Adipocyte (in vitro differentiated cells): ENCODE measurements around the gene KIFC3.
"Not testable (repeated sequence)": the region's sequence is repeated elsewhere in the genome, so short reads cannot be mapped to it uniquely, and the experiment has no call there.

Experiments used
- DNase-seq: peaks from one replicate; pipeline ENCODE4 v3.0.0-alpha.2; 2015; ENCODE audit warnings: low read depth
- H3K27me3 ChIP-seq: replicated peaks from 2 replicates; pipeline ENCODE4 v1.7.0; 2013; ENCODE audit warnings: mild to moderate bottlenecking, low read length, moderate library complexity; ENCODE audit not compliant: control insufficient read depth, insufficient read depth
- H3K36me3 ChIP-seq: 2 replicates; pipeline ENCODE4 v1.7.0; 2013; ENCODE audit warnings: low read length, mild to moderate bottlenecking, moderate library complexity; ENCODE audit not compliant: control insufficient read depth, insufficient read depth, severe bottlenecking
- H3K4me1 ChIP-seq: 2 replicates; pipeline ENCODE4 v1.7.0; 2013; ENCODE audit warnings: mild to moderate bottlenecking, low read length, moderate library complexity; ENCODE audit not compliant: control insufficient read depth, insufficient read depth
- H3K4me3 ChIP-seq: 2 replicates; pipeline ENCODE4 v1.7.0; 2013; ENCODE audit warnings: mild to moderate bottlenecking, low read length, moderate library complexity
- H3K9ac ChIP-seq: 2 replicates; pipeline ENCODE4 v1.7.0; 2013; ENCODE audit warnings: mild to moderate bottlenecking, low read length, moderate library complexity
- H3K9me3 ChIP-seq: 2 replicates; pipeline ENCODE4 v1.7.0; 2013; ENCODE audit warnings: mild to moderate bottlenecking, low read length, moderate library complexity; ENCODE audit not compliant: control insufficient read depth

KIFC3 gene

GRCh38 chr16:57823836-57824235, 21.5 kb upstream of the KIFC3 start:
- H3K4me3 ChIP-seq: no peak overlapping the region
- H3K36me3 ChIP-seq: no peaks in the 10 kb centered on the region
- H3K9me3 ChIP-seq: no peaks in the 10 kb centered on the region
- H3K4me1 ChIP-seq: peaks cover 11% of the 10 kb centered on the region
- no peak overlapping the region for H3K9ac ChIP-seq
- no peak for DNase-seq
- H3K27me3 ChIP-seq: peaks cover 26% of the 10 kb centered on the region

DNA sequence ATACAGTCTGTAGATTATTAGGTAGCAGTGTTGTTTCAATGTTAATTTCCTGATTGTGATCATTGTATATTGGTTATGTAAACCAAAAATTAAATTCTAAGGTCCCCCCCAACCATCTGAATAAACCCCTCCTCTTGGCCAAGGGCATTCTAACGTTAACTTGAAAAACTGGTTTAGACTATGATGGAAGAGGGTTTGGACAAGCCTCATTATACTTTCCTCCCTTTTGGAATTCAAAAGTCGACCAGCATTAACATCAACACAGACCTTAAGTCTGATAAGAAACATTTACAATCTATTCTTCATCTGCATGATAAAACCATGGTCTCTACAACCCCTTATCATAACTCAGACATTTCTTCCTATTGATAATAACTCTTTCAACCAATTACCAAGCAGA, 20.6 kb upstream of the KIFC3 start:
- DNase-seq: no peak
- no peaks in the 10 kb centered on the region for H3K9me3 ChIP-seq
- no peak overlapping the region for H3K9ac ChIP-seq

GRCh38 chr16:57822018-57822553, 19.8 kb upstream of the KIFC3 start:
- H3K27me3 ChIP-seq: peaks cover 23% of the 10 kb centered on the region
- no peaks in the 10 kb centered on the region for H3K9me3 ChIP-seq
- no peak overlapping the region for H3K9ac ChIP-seq
- no peak overlapping the region for H3K4me3 ChIP-seq
- DNase-seq: no peak
- no peaks in the 10 kb centered on the region for H3K36me3 ChIP-seq
- peaks cover 8% of the 10 kb centered on the region for H3K4me1 ChIP-seq

More for the DNA sequence above, 20.6 kb upstream of the KIFC3 start:
- Histone ChIP-seq H3K27me3 (peaks cover 24% of the 10 kb centered on the region), H3K4me3 (no peak overlapping the region), H3K36me3 (no peaks in the 10 kb centered on the region), H3K4me1 (peaks cover 11% of the 10 kb centered on the region)

DNA sequence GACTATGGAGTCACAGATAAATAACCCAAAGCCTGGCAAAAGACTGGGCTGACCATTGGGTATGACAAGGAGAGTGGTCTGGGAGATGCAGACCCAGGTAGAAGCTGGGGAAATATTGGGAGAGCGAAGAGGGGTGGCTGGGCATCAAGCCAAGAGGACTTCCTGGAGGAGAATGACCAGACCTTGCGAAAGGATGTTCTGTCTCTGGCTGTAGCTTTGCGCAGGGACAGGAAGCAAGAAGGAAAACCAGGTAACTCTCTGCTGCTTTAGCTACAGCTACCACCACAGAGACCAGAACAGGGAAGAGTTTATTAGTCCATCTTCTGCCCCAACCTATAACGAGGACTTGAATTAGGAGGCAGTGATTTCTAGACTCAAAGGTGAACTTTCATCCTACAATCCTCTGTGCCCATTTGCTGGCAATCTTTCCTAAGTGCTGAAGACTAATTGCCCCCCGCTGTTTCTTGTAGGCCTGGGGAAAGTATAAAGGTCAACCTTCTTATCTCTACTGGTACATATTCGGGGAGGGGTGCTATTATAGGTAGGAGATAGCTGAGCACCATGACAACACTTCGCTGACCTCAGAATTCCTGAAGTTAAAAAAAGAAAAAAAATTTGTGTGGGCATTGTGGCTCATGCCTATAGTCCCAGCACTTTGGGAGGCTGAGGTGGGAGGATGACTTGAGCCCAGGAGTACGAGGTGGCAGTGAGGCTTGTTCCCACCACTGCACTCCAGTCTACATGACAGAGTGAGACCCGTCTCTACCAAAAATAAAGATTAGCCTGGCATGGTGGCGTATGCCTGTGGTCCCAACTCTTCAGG, 19.1 kb upstream of the KIFC3 start:
- Histone ChIP-seq H3K9ac (no peak overlapping the region), H3K9me3 (no peaks in the 10 kb centered on the region), H3K27me3 (peaks cover 23% of the 10 kb centered on the region), H3K4me3 (no peak overlapping the region), H3K36me3 (no peaks in the 10 kb centered on the region), H3K4me1 (peaks cover 6% of the 10 kb centered on the region)
- no peak for DNase-seq

GRCh38 chr16:57818377-57819064, 16.2 kb upstream of the KIFC3 start:
- H3K36me3 ChIP-seq: no peaks in the 10 kb centered on the region
- no peak overlapping the region for H3K4me3 ChIP-seq
- no peak for DNase-seq
- H3K4me1 ChIP-seq: peaks cover 14% of the 10 kb centered on the region
- no peaks in the 10 kb centered on the region for H3K9me3 ChIP-seq
- no peak overlapping the region for H3K9ac ChIP-seq
- H3K27me3 ChIP-seq: peaks cover 10% of the 10 kb centered on the region

GRCh38 chr16:57817680-57818079, 15.4 kb upstream of the KIFC3 start:
- no peak for DNase-seq
- Histone ChIP-seq H3K9ac (no peak overlapping the region), H3K36me3 (no peaks in the 10 kb centered on the region), H3K4me1 (peaks cover 14% of the 10 kb centered on the region), H3K27me3 (peaks cover 9% of the 10 kb centered on the region), H3K9me3 (no peaks in the 10 kb centered on the region), H3K4me3 (no peak overlapping the region)

DNA sequence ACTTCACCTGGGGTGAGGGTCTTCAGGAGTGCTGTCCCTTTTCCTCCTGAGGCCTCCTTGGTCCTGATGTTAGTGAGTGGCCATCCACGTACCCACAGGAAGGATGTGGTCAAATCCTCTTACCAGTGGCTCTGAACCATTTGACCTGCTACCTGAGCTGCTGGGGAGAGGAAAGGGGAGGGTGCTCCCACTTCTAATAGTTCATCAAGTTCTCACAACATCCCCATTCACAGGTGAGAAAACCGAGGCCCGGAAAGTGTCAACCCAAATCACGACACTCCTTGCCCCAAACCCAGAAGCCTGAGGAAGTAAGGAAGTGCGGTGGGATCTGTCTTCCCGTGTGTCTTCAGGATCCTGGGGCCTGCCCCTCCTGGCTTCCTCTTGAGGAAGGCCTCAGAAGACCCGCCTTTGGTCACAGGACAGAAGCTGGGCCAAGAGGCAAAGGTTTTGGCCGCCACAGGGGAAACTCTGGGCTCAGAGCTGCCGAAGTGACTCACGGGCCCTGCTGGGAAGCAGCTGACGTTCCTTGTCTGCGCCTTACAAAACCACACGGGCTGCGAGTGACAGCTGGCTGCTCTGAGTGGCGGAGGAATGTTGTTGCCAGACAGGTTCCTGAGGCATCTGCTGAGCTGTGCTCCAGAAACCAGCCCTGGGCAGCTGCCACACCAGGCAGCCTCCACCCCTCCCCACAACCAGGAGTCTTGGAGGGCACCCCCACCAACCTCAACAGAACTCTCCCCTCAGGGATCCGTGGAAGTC, 13.9 kb upstream of the KIFC3 start:
- Histone ChIP-seq H3K9ac (no peak overlapping the region), H3K4me3 (no peak overlapping the region), H3K27me3 (peaks cover 4% of the 10 kb centered on the region), H3K36me3 (no peaks in the 10 kb centered on the region), H3K9me3 (no peaks in the 10 kb centered on the region), H3K4me1 (peaks cover 14% of the 10 kb centered on the region)
- peak; percentile 73 for DNase-seq

- peaks cover 23% of the 10 kb centered on the region for H3K4me1 ChIP-seq
- no peaks in the 10 kb centered on the region for H3K36me3 ChIP-seq
- no peaks in the 10 kb centered on the region for H3K9me3 ChIP-seq
- H3K27me3 ChIP-seq: peaks cover 4% of the 10 kb centered on the region
- DNase-seq: no peak
- H3K9ac ChIP-seq: no peak overlapping the region
- H3K4me3 ChIP-seq: no peak overlapping the region
These were observed 12.6 kb upstream of the KIFC3 start for GRCh38 chr16:57814896-57815295.

GRCh38 chr16:57813466-57813865, 11.2 kb upstream of the KIFC3 start:
- H3K4me3 ChIP-seq: no peak overlapping the region
- H3K9ac ChIP-seq: no peak overlapping the region
- peaks cover 4% of the 10 kb centered on the region for H3K27me3 ChIP-seq
- no peaks in the 10 kb centered on the region for H3K9me3 ChIP-seq
- DNase-seq: no peak
- no peaks in the 10 kb centered on the region for H3K36me3 ChIP-seq
- H3K4me1 ChIP-seq: peaks cover 30% of the 10 kb centered on the region

GRCh38 chr16:57811340-57811739, 9.0 kb upstream of the KIFC3 start:
- DNase-seq, H3K36me3 ChIP-seq, H3K27me3 ChIP-seq, H3K9me3 ChIP-seq, H3K9ac ChIP-seq, H3K4me3 ChIP-seq: not testable (repeated sequence)
- peaks cover 28% of the 10 kb centered on the region for H3K4me1 ChIP-seq
